T-helper 1 cell (primary cell): ENCODE data around the gene ID3.
A peak's percentile ranks its signal among the peaks of the same experiment; 100 is the strongest.
"Not testable (repeated sequence)": the region's sequence is repeated elsewhere in the genome, so short reads cannot be mapped to it uniquely, and the experiment has no call there.

Experiments used
- DNase-seq, 5 donors: peaks; one replicate each; pipeline ENCODE4 v3.0.0-alpha.2; 2012 to 2020

Gene ID3

DNA sequence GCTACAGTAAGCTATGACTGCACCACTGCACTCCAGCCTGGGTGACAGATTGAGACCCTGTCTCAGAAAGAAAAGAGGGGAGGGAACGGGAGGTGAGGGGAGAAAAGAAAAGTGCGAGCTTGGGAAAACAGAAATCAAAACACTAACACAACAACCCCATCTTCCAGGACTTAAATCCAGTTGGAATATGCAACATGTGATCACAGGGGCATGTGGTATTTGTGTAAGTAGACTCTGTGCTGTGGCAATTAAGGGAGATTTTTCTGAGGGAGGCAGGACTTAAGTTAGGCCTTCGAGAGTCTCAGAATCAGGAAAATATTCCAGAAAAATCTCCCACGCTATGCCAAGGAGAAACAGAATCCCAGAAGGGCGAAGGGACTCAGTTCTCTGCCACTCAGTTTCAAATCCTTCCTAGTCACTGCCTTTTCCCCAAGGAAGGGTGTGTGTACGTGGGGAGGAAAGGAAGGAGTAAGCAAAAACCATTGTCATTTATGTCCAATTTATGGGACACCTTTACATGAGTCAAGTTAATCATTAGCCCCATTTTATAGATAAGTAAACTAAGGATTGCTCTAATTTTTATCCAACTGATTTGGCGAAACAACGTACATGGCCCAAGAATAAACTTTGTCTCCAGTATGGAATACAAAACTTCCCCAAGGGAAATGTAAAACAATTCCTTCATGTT, 12.3 kb downstream of the ID3 start:
- no peak for DNase-seq

DNA sequence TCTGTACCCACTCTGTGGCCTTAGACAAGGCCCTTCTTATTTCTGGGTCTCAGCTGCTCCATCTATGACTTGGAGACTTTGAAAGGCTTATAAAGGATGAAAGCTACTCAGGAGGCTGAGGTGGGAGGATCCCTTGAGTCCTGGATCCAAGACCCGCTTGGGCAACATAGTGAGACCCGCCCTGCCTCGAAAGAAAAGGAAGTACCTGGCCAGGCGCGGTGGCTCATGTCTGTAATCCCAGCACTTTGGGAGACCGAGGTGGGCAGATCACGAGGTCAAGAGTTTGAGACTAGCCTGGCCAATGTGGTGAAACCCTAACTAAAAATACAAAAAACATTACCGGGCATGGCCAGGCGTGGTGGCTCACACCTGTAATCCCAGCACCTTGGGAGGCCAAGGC, 13.4 kb downstream of the ID3 start:
- no peak for DNase-seq

DNA sequence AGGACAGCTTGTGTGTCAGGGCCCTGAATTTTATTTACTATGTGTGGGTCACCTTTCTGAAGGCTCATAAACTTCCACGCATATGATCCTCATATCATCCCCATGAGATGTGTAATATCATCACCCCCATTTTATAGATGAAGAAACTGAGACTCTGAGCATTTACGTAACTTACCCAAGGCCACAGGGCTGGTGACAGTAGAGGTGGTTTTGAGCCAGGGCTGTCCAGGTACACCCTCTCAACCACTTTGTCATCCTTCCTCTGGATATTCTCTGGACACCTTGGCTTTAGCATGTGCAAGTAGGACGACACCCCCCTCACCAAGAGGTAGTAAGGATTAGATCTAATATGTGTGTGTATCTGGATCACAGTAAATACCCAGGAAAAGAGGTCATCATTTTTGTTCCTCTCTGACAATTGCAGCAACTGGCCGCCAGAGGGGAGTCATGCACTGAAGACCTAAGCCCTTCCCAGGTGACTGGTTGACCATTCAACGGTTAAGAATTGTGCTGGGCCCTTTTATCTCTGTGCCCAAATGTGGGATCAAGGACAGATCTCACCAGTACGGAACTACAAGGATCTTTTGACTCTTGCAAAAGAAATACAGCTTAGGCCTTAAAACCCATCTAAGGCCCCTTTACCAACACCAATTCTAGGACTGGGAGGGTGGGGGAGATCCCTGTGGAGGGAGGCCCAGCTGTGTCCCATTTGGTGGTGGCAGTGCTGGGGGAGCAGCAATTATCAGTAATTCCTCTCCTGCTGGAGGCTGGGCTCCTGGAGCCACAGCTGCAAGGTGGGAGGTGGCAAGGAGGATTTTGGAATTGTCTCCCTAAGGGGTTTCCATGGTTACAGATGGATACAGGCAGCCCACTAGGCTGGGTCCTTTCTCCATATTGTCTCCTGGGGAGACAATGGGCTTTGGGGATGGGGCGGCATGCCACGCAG, 14.6 kb downstream of the ID3 start:
- peak; percentile 30 to 67 (median 54) for DNase-seq

DNA sequence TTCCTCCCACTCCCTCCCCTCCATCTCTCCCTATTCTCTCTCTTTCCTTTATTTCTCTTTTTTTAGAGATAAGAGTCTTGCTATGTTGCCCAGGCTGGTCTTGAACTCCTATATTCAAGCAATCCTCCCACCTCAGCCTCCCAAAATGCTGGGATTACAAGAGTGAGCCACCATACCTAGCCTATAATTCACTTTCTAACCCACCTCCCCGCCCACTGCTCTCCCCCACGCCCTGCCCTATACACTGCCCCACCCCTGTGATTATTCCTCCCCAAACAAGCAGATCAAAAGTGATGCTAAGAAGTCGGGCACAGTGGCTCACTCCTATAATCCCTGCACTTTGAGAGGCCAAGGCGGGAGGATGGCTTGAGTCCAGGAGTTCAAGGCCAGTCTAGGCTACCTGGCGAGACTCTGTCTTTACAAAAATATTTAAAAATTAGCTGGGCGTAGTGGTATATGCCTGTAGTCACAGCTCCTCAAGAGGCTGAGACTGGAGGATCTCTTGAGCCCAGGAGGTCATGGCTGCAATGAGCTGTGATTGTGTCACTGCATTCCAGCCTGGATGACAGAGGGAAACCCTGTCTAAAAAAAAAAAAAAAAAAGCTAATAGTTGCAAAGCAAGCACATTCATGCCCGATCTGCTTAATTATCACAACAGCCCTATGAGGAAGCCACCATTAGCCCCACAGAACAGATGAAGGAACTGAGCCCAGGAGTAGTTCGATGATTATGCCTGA, 15.4 kb downstream of the ID3 start:
- DNase-seq = no peak

DNA sequence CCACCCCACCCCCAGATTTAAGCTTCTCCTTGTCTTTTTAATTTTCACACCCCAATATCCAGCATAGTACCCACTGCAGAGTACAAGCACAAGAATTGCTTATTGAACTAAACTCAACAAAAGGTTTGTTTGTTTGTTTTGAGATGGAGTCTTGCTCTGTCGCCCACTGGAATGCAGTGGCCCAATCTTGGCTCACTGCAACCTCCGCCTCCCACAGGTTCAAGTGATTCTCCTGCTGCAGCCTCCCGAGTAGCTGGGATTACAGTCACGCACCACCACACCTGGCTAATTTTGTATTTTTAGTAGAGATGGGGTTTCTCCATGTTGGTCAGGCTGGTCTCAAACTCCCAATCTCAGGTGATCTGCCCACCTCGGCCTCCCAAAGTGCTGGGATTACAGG, 16.4 kb downstream of the ID3 start:
- not testable (repeated sequence) for DNase-seq

DNA sequence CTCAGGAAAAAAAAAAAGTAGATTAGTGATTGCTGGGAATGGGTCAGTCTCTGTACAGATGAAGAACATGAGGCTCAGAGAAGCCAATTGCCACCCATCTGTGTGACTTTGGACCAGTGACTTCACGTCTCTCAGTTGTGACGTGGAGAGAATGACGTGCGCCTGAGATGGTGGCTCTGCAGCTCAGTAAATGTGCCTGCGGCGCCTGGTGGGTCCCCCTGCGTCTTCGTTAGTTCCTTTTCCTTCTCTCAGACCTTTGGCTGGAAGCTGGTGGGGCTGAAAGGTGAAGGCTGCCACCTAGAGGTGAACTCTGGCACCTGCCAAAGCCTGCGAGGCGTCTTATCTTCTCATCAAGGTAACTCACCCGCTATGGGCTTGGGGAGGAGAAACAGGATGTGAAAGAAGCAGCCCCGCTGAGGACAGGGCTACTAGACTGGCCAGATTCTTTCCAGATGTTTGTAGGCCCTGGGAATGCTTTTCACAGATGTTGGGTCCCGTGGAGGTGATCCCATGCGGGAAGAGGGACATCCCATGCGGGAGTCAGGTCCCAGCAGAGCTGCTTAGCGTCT, 19.5 kb downstream of the ID3 start:
- DNase-seq = peak; percentile 78 to 93 (median 83)

DNA sequence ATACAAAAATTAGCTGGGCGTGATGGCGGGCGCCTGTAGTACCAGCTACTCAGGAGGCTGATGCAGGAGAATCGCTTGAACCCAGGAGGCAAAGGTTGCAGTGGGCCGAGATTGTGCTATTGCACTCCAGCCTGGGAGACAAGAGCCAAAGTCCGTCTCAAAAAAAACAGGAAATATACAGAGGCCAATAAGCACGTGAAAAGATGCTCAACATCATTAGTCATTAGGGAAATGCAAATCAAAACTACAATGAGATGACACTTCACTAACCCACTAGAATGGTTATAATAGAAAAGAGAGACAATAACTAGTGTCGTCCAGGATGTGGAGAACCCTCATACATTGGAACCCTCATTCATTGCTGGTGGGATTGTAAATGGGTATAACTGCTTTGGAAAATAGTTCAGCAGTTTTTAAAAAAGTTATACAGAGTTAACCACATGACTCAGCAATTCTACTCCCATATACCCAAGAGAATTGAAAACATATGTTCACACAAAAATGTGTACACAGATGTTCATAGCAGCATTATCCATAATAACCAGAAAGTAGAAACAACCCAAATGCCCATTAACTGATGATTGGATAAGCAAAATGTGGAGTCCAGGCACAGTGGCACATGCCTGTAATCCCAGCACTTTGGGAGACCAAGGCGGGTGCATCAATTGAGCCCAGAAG, 21.9 kb downstream of the ID3 start:
- no peak for DNase-seq

DNA sequence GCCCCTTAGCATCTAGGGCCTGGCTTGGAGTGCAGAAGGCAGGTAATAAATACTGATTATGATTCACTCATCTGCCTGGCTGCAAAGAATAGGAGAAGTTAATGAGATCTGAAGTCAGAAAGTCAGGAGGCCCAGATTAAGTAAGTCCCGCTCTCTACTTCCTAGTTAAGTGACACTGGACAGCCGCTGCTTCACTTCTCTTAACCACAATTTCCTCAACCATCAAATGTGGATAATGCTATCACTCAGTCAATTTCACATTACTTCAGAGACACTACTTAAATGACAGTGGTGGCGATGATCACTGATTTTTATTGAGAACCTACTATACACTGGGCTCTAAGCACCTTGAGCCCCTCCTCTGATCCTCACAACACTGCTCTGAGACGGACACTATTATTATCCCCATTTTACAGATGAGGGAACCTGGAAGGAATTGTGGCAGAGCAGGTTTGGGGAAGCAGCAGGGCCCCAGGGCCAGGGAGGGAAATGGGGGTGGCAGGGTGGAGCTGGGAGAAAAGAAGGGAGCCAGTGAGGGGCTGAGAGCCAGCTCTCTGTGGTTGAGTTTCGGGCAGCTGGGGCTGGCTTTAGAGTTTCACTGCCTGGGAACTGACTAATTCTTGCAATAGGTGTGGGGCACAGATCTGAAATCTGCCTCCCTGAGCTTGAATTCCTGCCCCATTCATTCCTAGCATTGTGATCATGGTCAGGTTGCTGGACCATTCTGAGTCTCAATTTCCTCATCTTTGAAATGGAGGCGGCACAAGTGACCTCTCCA, 25.9 kb downstream of the ID3 start:
- DNase-seq = peak in 1 of 5 donors; percentile 79

DNA sequence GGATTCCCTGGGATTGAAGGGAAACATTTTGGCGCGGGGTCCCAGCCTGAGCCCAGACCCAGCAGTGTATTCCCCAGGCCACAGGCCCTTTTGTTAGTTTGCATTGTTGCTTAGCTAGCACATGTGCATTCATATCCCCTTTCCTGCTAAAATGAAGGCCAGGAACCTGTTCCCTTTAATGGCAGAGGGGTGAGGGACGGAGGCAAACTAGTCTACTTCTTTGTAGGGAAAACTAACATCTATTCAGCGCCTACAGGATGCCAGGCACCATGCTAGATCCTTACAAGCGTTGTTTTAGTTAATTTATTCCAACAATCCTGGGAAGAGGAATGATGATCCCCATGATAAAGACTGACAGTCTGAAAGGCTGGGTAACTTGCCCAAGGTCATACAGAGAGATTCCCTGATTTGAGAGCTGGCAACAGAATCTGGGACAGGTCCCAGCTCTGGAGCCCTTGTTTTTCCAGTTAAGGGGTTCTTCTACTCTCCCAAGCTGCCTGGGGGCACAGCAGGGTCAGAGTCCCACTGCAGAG, 27.7 kb downstream of the ID3 start:
- DNase-seq = no peak

DNA sequence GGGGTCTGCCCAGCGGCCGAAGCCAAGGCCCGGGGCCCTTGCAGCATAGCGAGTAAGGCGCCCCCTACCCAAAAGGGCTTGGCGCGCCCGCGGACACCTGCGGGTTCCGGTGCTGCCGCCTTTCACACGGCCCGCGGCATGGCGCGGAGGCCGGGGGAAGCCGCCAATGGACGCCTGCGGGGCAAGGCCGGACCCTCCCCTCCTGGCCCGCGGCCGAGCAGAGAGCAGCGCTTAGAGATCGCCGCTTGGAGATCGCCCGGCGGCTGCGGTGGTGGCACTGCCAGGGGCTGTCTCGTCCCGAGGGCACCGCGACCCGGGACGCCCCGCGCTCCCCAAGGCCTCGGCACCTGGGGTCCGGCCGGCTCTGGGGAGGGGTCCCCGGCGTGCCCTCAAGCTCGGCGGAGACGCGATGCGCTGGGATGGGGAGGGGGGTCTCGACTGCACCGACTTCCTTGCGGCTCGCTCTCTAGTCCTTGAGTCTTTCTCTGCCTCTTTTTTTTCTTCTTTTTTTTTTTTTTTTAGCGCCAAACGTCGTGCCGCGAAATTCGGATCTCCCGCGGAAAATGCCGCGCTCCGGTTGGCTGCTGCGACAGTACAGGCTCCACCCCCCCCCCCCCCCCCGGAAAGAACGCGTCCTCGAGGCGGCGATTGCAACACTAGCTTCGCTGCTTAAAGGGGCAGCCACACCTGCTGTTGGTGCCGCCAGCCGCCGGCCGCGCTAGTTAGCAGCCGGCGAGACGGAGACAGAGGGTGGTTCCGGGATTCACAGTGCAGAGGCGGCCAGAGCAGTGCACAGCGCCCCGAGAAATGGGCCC, 28.3 kb downstream of the ID3 start, which contains the start of gene E2F2:
E2F2 (minus strand) TSS at position 487 of the 815 bp plus-strand sequence; CDS start at position 47, 440 bp downstream.
- peak; percentile 71 to 97 (median 80) for DNase-seq

DNA sequence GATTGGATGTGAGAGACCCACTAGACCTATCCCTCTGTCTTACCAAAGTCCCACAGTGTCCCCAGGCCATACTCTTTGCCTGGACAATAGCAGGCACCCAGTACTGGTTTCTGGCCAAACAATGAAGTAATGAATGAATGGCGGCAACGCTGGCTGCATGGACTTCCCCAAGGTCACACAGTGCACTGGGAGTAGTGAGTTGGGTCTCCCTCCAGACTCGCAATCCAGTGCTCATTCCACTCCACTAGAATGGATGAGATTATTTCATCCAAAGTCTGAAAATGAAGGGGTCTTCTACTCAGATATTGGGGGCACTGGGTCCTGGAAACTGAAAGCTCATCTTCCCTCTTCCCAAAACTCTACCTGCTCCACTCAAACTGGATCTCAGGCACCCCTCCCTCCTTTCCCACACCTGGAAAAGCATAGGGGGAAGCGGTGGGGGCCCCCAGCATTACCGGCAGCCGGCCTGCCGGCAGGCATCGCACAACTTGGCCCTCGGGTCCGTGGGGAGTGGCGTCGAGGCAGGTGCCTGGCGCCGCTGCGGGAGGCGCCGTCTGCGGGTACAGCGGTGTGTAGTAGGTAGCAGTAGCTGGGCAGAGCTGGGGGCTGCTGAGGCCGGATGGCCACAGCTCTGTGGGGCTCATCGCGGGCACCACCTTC, 29.1 kb downstream of the ID3 start:
- peak in 1 of 5 donors; percentile 58 for DNase-seq

DNA sequence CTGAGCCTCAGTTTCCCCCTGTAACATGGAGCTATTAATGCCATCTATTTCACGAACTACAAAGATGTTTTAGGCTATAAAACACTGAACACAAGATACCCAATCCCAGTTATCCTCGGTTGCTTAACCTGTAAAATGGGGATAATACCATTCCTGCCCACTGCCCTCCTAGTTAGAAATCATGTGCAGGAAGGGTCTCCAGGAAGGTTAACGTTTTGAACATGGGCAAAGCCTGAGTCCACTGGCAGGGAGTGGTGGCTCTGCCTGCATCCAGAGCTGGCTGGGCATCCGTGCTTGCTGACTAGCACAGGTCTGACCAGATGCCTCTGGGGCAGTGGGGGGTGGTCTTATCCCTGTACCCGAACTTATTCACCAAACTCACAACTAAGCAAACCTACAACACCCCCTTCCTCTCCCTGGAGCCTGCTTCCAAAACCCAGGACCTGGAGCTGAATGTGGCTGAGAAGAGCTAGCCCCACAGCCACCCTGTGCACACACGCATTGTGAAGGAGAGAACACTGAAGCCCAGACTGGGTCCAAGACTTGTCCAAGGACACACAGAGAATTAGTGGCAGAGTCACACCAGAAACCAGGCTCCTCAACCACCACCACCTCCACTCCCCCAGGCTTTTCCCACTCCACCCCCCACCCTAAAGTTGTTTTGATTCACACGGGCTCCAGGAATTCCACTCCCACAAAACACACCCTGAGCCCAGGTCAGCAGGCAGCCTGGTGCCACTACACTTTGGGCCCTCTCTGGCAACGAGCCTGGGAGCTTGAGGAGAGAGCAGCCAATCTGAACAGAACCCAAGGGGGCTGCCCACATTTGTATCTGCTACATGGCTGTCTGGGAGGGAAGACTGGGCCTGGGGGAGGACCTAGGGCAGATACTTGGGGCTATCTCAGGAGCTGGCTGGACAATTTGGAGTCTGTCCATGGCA, 29.9 kb downstream of the ID3 start:
- DNase-seq = no peak

DNA sequence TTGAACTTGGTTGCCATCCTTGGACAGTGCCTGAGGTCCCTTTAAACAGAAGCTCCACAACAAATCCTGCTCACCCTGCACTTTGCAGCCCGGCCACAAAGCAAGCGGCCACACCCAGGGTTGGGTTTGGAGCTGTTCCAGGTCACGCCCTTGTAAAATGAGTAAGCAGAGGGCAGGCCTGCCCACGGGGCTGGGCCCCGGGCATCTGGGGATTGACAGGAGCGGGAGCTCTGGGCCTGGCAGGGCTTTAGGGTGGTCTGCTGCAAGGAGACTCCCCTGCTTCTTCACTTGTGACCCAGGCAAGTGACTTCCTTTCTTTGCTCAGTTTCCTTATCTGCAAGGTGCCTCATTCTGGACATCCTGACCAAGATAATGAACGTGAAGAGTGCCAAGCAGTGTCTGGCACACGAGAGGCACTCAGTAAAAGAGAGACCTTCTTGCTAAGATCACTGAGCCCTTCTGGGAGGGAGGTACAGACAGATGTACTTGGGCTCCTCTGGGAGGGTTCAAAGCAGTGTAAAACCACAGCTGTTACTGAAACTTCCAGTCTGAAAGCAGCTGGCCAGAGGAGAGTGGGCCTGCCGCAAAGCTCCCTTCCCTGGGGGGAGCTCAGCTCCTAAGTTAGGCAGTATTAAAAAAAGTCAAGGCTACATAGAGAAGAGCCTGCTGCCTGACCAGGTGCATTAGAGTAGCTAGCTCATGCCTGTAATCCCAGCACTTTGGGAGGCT, 30.9 kb downstream of the ID3 start:
- DNase-seq = peak; percentile 50 to 90 (median 65)

DNA sequence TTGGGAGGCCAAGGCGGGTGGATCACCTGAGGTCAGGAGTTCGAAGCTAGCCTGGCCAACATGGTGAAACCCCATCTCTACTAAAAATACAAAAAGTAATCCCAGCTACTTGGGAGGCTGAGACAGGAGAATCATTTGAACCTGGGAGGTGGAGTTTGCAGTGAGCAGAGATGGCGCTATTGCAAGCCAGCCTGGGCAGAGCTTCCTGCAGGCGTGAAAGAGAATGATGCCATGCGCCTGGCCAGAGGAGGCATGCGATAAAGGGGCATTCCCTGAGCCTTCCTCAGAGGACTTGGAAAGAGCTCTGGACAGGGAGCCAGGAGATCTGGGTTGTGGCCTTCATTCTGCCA, 31.4 kb downstream of the ID3 start:
- peak in 1 of 5 donors; percentile 12 for DNase-seq

DNA sequence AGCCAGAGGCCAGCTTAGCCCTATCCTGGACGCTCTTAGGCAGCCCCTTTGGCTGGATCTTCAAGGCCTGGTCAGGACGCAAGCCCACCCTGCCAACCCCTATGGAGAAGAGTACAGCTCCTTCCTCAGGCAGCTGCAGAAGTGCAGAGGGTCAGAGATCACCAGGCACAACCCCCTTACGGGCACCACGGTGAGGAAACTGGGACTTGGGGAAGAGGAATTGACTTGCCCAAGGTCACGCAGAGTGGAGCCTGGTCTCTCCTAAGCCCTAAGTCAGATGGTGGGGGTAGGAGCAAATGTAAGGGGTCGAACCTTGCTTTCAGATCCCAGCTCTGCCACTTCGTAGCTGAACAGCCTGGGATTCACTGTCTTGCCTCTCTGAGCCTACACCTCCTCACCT, 31.9 kb downstream of the ID3 start:
- no peak for DNase-seq

DNA sequence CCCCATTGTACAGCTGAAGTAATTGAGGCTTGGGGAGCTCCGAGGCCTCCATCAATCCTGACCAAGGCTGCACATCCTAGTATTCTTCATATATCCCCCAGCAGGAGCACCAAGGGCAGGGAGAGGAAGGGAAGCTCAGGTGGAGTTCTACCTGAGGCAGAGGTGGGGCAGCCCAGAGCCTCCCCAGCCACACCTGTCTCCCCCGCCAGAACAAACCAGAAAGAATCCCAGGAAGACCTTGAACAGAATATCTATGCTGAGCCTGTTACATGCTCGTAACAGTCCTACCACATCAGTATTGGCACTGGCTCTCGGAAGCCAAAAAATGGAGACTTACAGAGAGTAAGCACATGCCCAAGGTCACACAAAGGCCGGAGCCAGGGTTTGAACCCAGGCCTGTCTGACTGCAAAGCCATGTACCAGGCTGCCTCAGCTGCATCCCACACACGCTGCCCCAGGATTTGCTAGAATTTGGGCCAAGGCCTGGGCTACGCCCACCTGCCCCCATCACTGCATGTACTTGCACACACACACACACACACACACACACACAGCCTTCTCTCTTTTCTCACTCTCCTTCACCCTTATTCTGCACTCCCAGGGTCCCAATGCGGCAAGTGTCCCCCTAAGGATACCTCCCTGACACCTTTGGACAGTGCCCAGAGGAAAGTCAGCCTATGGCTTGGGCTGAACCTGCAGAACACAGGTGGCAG, 32.8 kb downstream of the ID3 start:
- no peak for DNase-seq
